Upper lobe of left lung (tissue), 6 donors: ENCODE data around the gene EPS15. TPM values are rescaled to one million over a fixed set of nuclear protein-coding genes. Genes with fewer than 3 reads are reported as not detected.
"Not testable (repeated sequence)": the region's sequence is repeated elsewhere in the genome, so short reads cannot be mapped to it uniquely, and the experiment has no call there.

Source experiments
- ATAC-seq, 2 donors: fragments of 200-7000 bp; cut with Tn5 transposase; one replicate each; pipeline ENCODE4 v1.9.1; 2022; ENCODE audit warnings: mild to moderate bottlenecking in 2 of 2, moderate library complexity in 2 of 2; ENCODE audit not compliant: low FRiP score in 2 of 2
- DNase-seq, 2 donors: peaks; one replicate each; pipeline ENCODE4 v3.0.0-alpha.2; 2019 to 2020
- H3K27ac ChIP-seq, 4 donors: fragments of 200-600 bp; sonication (generic); one replicate each; pipeline ENCODE4 v1.5.1; 2016 to 2019
- H3K27me3 ChIP-seq, 4 donors: fragments of 200-600 bp; sonication (generic); one replicate each; pipeline ENCODE4 v1.5.1; 2017 to 2019
- H3K36me3 ChIP-seq, 4 donors: fragments of 200-600 bp; sonication (generic); one replicate each; pipeline ENCODE4 v1.5.1; 2016 to 2019
- H3K4me1 ChIP-seq, 4 donors: fragments of 200-600 bp; sonication (generic); one replicate each; pipeline ENCODE4 v1.5.1; 2018 to 2019
- H3K4me3 ChIP-seq, 4 donors: fragments of 200-600 bp; sonication (generic); one replicate each; pipeline ENCODE4 v1.5.1; 2017 to 2019; ENCODE audit warnings: mild to moderate bottlenecking in 2 of 4, moderate library complexity in 1 of 4
- H3K9me3 ChIP-seq, 4 donors: fragments of 200-600 bp; sonication (generic); one replicate each; pipeline ENCODE4 v1.5.1; 2018 to 2019
- CTCF ChIP-seq, 6 experiments: fragments of 450-650 bp in 4 of 6; fragments of 200-600 bp in 2 of 6; sonication (generic) in 2 of 6; IDR thresholded peaks; one replicate each; pipeline ENCODE4 v1.5.1; 2016 to 2019; ENCODE audit warnings: antibody characterized with exemption in 6 of 6
- EP300 ChIP-seq, 4 donors: sonication (generic); formaldehyde crosslinking; IDR thresholded peaks; one replicate each; pipeline ENCODE4 v1.5.1; 2017; ENCODE audit warnings: antibody characterized with exemption in 4 of 4, control low read depth in 2 of 4
- POLR2A ChIP-seq, 4 donors: fragments of 450-650 bp; IDR thresholded peaks; one replicate each; pipeline ENCODE4 v1.5.1; 2016 to 2017; ENCODE audit warnings: antibody characterized with exemption in 4 of 4, mild to moderate bottlenecking in 2 of 4
- POLR2AphosphoS5 ChIP-seq, 2 donors: sonication (generic); formaldehyde crosslinking; IDR thresholded peaks; one replicate each; pipeline ENCODE4 v1.5.1; 2017; ENCODE audit warnings: antibody characterized with exemption in 2 of 2
- WGBS, 2 donors: methylation state at CpG; one replicate each; pipeline ENCODE4 v1.1.5; 2017 to 2018; 5-methylcytosine and 5-hydroxymethylcytosine counted together
- total RNA-seq, 6 donors: library from RNA; depleted of rRNA in 4 of 6; stranded (reverse); fragments of >200 nt in 4 of 6; gene quantifications; one replicate each; pipeline versions ENCODE4 v1.1.0 to v1.2.1, GENCODE V29; 2016 to 2021
- donor health status: DM: no; HTN: no; CAD: no; lungs with moderate emphysema.
- donor health status: DM: no; HTN: yes; CAD: no; lungs with severe emphysema.

EPS15 gene
- total RNA-seq, 6 donors from 2014 or later: 50.4 to 181 (median 73.3) TPM

DNA sequence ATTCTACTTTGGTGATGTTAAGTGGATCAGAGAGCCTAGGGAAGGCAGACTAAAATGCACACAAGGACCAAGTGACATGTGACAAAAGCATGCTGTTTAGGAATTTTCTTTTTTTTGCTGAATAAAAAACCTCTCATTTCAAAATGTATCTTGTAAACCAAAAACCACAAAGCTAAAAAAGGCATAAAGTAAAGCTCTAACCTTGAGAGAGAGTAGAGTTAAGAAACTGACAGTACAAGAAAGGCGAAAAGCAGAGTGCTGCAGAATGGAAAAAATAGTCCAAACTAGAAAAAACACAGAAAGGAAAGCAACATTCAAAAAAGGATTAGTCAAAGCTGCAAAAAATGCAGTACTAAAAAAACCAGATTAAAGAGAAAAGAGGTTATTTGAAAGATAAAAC lies 76.5 kb downstream of the EPS15 start:
- DNase-seq (no peak), ATAC-seq (no peak)
- H3K36me3 ChIP-seq: peaks cover 0 to 47% (median 9%) of the 10 kb centered on the region in 4 donors
- no peaks in the 10 kb centered on the region for H3K9me3 ChIP-seq
- H3K27ac ChIP-seq: no peak overlapping the region
- H3K27me3 ChIP-seq: no peaks in the 10 kb centered on the region
- WGBS, 2 donors: 79 to 81% methylated on average over 1 of the region's 1 CpG
- no peak overlapping the region for H3K4me3 ChIP-seq
- TF ChIP-seq POLR2AphosphoS5 (IDR thresholded peaks at IDR 0.05): no peak
- no peak for TF ChIP-seq EP300 (IDR thresholded peaks at IDR 0.05)
- TF ChIP-seq CTCF (IDR thresholded peaks at IDR 0.05): no peak
- TF ChIP-seq POLR2A (IDR thresholded peaks at IDR 0.05): no peak
- H3K4me1 ChIP-seq: peaks cover 0 to 15% (median 3%) of the 10 kb centered on the region in 4 donors

GRCh38 chr1:51442198-51442597 lies 76.9 kb downstream of the EPS15 start:
- ATAC-seq (no peak), DNase-seq (no peak)
- Histone ChIP-seq H3K27ac (no peak overlapping the region), H3K27me3 (no peaks in the 10 kb centered on the region), H3K4me1 (peaks cover 0 to 15% (median 3%) of the 10 kb centered on the region in 4 donors), H3K4me3 (no peak overlapping the region), H3K9me3 (no peaks in the 10 kb centered on the region), H3K36me3 (peaks cover 0 to 50% (median 7%) of the 10 kb centered on the region in 4 donors)
- no peak for TF ChIP-seq CTCF (IDR thresholded peaks at IDR 0.05)
- no peak for TF ChIP-seq EP300 (IDR thresholded peaks at IDR 0.05)
- TF ChIP-seq POLR2AphosphoS5 (IDR thresholded peaks at IDR 0.05): no peak
- no peak for TF ChIP-seq POLR2A (IDR thresholded peaks at IDR 0.05)

DNA sequence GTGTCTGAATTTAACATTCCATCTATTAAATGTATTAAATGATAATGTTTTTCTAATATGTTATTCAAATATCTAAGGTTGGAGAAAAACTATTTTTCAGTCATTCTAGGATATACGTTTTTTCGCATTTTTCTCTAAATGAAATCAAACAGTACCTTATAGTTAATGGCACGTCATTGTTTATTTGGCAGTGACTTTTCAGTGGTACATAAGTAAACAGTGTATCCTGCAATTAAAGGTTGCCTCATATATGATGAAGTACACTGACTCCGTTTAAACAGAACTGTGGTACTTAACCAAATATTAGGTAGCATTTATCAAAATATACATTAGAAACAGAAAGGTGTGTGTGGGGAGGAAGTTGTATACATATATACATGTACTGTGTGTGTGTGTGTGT lies 79.2 kb downstream of the EPS15 start:
- no peak for TF ChIP-seq CTCF (IDR thresholded peaks at IDR 0.05)
- ATAC-seq (no peak), DNase-seq (no peak)
- H3K4me1 ChIP-seq: peaks cover 0 to 12% (median under 1%) of the 10 kb centered on the region in 4 donors
- no peak overlapping the region for H3K4me3 ChIP-seq
- H3K27me3 ChIP-seq: no peaks in the 10 kb centered on the region
- peaks cover 0 to 43% (median 7%) of the 10 kb centered on the region in 4 donors for H3K36me3 ChIP-seq
- 66% methylated on average over 4 of the region's 4 CpGs for whole genome bisulfite sequencing, 2 donors
- H3K27ac ChIP-seq: no peak overlapping the region
- H3K9me3 ChIP-seq: no peaks in the 10 kb centered on the region

GRCh38 chr1:51439053-51439452 lies 80.0 kb downstream of the EPS15 start:
- ATAC-seq (no peak), DNase-seq (no peak)
- H3K4me1 ChIP-seq: peaks cover 1 to 14% (median 7%) of the 10 kb centered on the region in 4 donors
- H3K27ac ChIP-seq: no peak overlapping the region
- no peaks in the 10 kb centered on the region for H3K27me3 ChIP-seq
- peaks cover 0 to 35% (median 5%) of the 10 kb centered on the region in 4 donors for H3K36me3 ChIP-seq
- no peak for TF ChIP-seq POLR2AphosphoS5 (IDR thresholded peaks at IDR 0.05)
- TF ChIP-seq CTCF (IDR thresholded peaks at IDR 0.05): no peak
- TF ChIP-seq EP300 (IDR thresholded peaks at IDR 0.05): no peak
- TF ChIP-seq POLR2A (IDR thresholded peaks at IDR 0.05): no peak
- H3K4me3 ChIP-seq: no peak overlapping the region
- H3K9me3 ChIP-seq: no peaks in the 10 kb centered on the region

DNA sequence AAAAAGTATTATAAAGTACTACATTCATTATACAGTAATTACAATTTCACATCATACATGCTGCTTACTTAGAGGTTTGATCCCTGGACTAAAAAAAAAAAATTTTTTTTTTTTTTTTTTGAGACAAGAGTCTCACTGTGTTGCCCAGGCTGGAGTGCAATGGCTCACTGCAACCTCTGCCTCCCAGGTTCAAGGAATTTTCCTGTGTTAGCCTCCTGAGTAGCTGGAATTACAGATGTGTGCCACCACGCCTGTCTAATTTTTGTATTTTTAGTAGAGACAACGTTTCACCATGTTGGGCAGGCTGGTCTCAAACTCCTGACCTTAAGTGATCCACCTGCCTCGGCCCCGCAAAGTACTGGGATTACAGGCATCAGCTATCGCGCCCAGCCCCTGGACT lies 81.7 kb downstream of the EPS15 start:
- H3K9me3 ChIP-seq, ATAC-seq, H3K4me3 ChIP-seq, H3K27me3 ChIP-seq, DNase-seq, H3K27ac ChIP-seq: not testable (repeated sequence)
- peaks cover 15 to 29% (median 18%) of the 10 kb centered on the region in 4 donors for H3K4me1 ChIP-seq
- WGBS, 2 donors: 97 to 100% methylated on average over 6 of the region's 6 CpGs
- H3K36me3 ChIP-seq: peaks cover 0 to 28% (median 2%) of the 10 kb centered on the region in 4 donors
